AG10803 (cell line): ENCODE data around the gene FOXN4.
A peak's percentile ranks its signal among the peaks of the same experiment; 100 is the strongest.

Experiments used
- DNase-seq: peaks from one replicate; pipeline ENCODE4 v3.0.0; 2010; ENCODE audit warnings: low read depth
- H3K4me3 ChIP-seq: 2 replicates; pipeline ENCODE4 v1.5.1; 2011; ENCODE audit warnings: mild to moderate bottlenecking, low read length, control low read depth
- TF ChIP-seq, protein P1 (sequence below): conservative IDR thresholded peaks from 2 replicates; pipeline ENCODE4 v1.5.1; 2011; ENCODE audit warnings: mild to moderate bottlenecking, low read length, control low read depth, inconsistent platforms

Gene FOXN4, protein sequence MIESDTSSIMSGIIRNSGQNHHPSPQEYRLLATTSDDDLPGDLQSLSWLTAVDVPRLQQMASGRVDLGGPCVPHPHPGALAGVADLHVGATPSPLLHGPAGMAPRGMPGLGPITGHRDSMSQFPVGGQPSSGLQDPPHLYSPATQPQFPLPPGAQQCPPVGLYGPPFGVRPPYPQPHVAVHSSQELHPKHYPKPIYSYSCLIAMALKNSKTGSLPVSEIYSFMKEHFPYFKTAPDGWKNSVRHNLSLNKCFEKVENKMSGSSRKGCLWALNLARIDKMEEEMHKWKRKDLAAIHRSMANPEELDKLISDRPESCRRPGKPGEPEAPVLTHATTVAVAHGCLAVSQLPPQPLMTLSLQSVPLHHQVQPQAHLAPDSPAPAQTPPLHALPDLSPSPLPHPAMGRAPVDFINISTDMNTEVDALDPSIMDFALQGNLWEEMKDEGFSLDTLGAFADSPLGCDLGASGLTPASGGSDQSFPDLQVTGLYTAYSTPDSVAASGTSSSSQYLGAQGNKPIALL

DNA sequence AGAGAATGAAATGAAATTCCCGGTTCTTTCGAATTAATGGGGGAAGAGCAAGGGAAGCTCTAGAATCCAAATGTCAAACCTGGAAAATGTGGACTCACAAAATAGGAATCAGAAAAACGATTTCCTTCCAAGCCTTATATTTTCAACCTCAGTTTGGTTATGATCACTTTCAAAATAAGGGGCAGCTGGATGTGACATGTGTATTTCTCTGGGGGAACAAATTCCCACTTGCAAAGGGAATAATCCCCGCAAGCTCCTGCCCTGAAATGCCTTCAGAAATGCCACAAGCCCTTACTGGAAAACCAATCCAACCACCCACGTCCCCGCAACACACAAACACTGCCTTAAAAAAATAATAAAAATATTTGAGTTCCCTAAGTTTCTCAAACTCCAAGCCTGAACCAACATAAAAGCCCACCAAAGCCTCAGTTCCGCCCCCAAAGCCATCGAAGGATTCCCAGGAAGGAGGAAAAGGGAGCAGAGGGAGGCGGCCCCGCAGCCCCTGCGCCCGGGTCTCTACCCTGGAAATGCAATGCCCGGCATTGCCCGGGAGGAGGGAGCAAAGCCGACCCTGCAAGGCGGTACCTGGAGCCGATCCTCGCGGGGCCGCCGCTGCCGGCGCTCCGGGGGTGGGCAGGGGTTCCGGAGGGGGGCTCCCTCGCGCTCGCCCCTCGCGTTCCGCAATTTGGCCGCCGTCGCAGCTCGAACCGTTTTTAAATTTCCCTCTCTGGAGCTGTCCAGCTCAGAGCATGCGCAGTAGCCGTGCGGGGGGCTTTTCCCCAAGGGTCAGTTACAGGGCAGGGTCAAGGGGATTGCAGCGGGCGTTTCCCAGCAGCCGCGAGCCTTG lies at the start of gene FOXN4:
Gene FOXN4 (minus strand): TSS at position 751 of the 847 bp plus-strand sequence. CDS start 963 bp downstream, outside the sequence.
- no peak for DNase-seq
- H3K4me3 ChIP-seq, result peak within 1 kb of the TSS; percentile 10
- TF ChIP-seq, protein P1, sequence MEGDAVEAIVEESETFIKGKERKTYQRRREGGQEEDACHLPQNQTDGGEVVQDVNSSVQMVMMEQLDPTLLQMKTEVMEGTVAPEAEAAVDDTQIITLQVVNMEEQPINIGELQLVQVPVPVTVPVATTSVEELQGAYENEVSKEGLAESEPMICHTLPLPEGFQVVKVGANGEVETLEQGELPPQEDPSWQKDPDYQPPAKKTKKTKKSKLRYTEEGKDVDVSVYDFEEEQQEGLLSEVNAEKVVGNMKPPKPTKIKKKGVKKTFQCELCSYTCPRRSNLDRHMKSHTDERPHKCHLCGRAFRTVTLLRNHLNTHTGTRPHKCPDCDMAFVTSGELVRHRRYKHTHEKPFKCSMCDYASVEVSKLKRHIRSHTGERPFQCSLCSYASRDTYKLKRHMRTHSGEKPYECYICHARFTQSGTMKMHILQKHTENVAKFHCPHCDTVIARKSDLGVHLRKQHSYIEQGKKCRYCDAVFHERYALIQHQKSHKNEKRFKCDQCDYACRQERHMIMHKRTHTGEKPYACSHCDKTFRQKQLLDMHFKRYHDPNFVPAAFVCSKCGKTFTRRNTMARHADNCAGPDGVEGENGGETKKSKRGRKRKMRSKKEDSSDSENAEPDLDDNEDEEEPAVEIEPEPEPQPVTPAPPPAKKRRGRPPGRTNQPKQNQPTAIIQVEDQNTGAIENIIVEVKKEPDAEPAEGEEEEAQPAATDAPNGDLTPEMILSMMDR, result no peak

DNA sequence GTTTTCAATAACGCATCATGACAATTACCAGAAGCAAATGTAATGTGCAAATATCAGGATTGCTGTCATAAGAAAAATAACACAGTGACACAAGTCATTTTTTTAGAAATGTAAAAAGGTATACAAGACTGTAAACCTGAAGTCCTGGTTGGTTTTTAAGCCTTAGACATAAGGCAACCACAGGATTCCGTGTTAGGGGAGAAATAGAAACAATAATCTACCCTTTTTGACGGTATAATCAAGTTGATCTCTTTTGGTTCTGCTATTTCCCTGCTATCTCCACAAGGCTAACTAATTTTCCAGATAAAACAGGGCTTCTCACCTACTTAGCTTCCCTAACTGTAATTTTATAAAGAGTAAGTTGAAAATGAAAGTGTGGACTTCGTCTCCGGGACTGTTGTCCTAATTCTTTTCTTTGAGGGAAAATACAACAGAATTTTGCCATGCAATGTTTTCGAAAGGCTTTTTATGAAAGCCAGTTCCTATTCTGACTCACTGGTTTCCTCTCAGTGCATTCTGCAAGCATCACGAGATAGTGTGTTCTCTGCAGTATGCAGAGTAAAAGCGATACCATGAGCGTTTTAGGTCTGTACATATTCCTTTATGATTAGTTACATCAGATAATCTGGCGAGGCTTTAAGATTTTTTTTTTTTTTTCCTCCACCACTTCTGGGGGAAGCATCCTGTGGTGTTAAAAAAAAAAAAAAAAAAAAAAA lies 49.2 kb upstream of the FOXN4 start:
- TF ChIP-seq, protein P1, result no peak
- H3K4me3 ChIP-seq, result no peak overlapping the region
- no peak for DNase-seq

DNA sequence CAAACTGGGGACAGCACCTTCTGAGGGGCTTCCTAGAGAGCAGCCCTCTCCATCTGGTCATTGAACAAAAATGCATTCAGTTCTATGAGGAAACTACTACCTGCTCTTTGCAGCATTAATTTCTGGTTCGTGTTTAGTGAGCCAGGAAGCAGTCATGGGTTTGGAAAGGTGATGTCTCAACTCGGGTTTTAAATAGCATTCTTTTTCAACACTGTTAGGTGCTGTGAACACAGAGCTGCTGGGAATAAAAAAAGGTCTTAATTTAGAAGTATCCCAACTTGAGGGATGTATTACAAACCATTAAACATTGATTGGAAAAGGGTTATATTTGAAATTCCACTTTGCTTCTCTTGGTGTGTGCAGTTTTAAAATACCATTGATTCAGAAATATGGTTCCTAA lies 47.9 kb upstream of the FOXN4 start:
- no peak for DNase-seq
- TF ChIP-seq, protein P1, result no peak
- H3K4me3 ChIP-seq, result no peak overlapping the region

DNA sequence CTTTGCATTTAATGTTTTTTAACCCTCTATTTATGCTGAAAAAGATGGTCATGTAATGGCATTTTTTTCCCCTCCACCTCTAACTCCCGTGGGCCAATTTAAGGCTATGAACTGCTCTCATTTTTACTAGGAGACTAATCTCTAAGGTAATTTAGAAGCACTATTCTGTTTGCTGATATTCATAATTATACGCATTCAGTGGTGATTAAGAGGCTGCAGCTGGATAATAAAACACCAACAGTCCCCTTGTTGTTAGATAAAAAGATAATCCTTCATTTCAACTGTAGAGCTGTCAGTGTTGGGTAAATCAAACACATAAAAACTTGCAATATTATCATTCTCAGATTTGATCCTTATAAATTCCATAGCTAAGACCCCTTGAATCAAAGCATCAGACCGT lies 47.5 kb upstream of the FOXN4 start:
- DNase-seq, result no peak
- no peak overlapping the region for H3K4me3 ChIP-seq
- TF ChIP-seq, protein P1, result no peak

DNA sequence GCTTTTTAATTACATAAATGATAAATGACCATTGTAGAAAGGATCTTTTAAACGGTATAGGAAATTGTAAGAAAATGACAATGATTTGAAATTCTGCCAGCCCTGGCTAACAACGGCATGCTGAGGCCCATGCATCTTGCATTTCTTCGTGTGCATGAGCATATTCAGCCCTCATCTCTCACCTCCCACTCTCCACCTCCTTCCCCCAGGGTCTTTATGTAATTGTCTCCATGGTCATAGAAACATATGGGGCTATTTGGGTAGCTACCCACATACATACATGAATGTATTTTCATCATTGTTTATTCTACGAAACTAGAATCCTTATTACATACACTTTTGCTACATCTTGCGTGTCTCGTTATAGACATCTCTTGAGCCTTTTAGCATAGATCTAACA lies 43.1 kb upstream of the FOXN4 start:
- TF ChIP-seq, protein P1, result no peak
- DNase-seq, result no peak
- H3K4me3 ChIP-seq, result no peak overlapping the region

DNA sequence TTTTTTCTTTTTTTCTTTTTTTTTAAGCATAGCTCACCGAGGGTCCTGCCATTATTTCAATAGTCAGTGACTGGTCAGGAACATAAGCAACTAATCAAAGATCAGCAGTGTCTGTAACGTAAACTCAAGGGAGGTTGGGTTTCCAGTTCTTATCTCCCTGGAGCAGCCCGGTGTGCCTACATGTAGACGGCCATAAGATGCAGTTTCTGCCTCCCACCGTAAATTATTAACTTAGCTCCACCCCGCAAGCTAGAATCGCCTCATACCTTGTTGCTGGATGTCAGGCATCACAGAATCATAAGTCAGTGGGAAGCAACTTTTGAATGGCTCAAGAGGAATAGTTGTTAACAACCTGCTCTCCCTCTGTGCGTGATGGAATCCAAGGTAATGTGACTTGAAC lies 38.5 kb upstream of the FOXN4 start, which contains the start of gene MYO1H:
Gene MYO1H (plus strand): TSS at position 312 of the 400 bp plus-strand sequence. CDS start 61 bp downstream, at position 373.
- DNase-seq, result no peak
- H3K4me3 ChIP-seq, result no peak within 1 kb of the TSS
- TF ChIP-seq, protein P1, result no peak
